Type B pancreatic cell (in vitro differentiated cells): ENCODE results near the gene SECISBP2. TPM values are rescaled to one million over a fixed set of nuclear protein-coding genes. Genes with fewer than 3 reads are reported as not detected.
"Not testable (repeated sequence)": the region's sequence is repeated elsewhere in the genome, so short reads cannot be mapped to it uniquely, and the experiment has no call there.

Experiments used
- DNase-seq: peaks from one replicate; pipeline ENCODE4 v3.0.0; 2021; ENCODE audit warnings: mixed read lengths; ENCODE audit not compliant: unreplicated experiment; ENCODE audit errors: extremely low spot score
- H3K27ac Mint-ChIP-seq: 2 replicates; pipeline ENCODE4 v1.8.0; 2021; ENCODE audit warnings: mild to moderate bottlenecking, mixed read lengths
- H3K27me3 Mint-ChIP-seq: 2 replicates; pipeline ENCODE4 v1.8.0; 2021; ENCODE audit warnings: mixed read lengths
- H3K36me3 Mint-ChIP-seq: 2 replicates; pipeline ENCODE4 v1.8.0; 2021; ENCODE audit warnings: mixed read lengths
- H3K4me1 Mint-ChIP-seq: one replicate; pipeline ENCODE4 v1.8.0; 2021; ENCODE audit warnings: mixed read lengths; ENCODE audit not compliant: unreplicated experiment
- H3K4me3 Mint-ChIP-seq: 2 replicates; pipeline ENCODE4 v1.8.0; 2021; ENCODE audit warnings: mild to moderate bottlenecking, mixed read lengths
- H3K9me3 Mint-ChIP-seq: 2 replicates; pipeline ENCODE4 v1.8.0; 2021; ENCODE audit warnings: mixed read lengths
- CTCF ChIP-seq: fragments of 200-600 bp; sonication (generic); conservative IDR thresholded peaks from 2 replicates; pipeline ENCODE4 v1.5.0; 2021; ENCODE audit warnings: antibody characterized with exemption, mild to moderate bottlenecking
- total RNA-seq: library from RNA; stranded (reverse); gene quantifications from 2 replicates; pipeline ENCODE4 v1.2.1, GENCODE V29; 2021; ENCODE audit warnings: low replicate concordance

Gene SECISBP2
- total RNA-seq, 1 donor from 2014 or later: 49.6 TPM

GRCh38 chr9:89367726-89368437 is 49.6 kb downstream of the SECISBP2 start:
- no peak for DNase-seq
- Mint-ChIP-seq H3K4me1 (peaks cover 3% of the 10 kb centered on the region), H3K27ac (no peak overlapping the region), H3K36me3 (no peaks in the 10 kb centered on the region), H3K4me3 (no peak overlapping the region), H3K9me3 (no peaks in the 10 kb centered on the region), H3K27me3 (no peaks in the 10 kb centered on the region)
- TF ChIP-seq CTCF: no peak

- no peak for DNase-seq
- Mint-ChIP-seq H3K27ac (no peak overlapping the region), H3K36me3 (no peaks in the 10 kb centered on the region), H3K9me3 (no peaks in the 10 kb centered on the region), H3K4me1 (peaks cover 3% of the 10 kb centered on the region), H3K27me3 (no peaks in the 10 kb centered on the region), H3K4me3 (no peak overlapping the region)
- no peak for TF ChIP-seq CTCF
Measured at GRCh38 chr9:89368550-89368949, 50.2 kb downstream of the SECISBP2 start.

- DNase-seq: no peak
- Mint-ChIP-seq H3K36me3 (no peaks in the 10 kb centered on the region), H3K4me1 (peaks cover 3% of the 10 kb centered on the region), H3K4me3 (no peak overlapping the region), H3K27ac (no peak overlapping the region), H3K27me3 (no peaks in the 10 kb centered on the region), H3K9me3 (no peaks in the 10 kb centered on the region)
- no peak for TF ChIP-seq CTCF
Measured at GRCh38 chr9:89368978-89369377, 50.7 kb downstream of the SECISBP2 start.

DNA sequence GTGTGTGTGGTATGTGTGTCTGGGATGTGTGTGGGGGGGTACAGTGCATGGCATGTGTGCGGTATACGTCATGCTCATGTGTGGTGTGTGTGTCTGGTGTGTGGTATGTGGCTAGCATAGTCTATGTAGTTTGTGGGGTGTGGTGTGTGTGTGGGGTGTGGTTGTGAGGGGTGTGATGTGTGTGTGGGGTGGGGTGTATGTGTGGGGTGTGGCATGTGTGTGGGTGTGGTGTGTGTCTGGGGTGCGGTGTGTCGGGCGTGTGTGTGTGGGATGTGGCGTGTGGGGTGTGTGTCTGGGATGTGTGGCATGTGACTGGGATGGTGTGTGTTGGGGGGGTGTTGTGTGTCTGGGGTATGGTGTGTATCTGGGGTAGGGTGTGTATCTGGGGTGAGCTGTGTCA is 52.3 kb downstream of the SECISBP2 start:
- Mint-ChIP-seq H3K27me3 (no peaks in the 10 kb centered on the region), H3K9me3 (no peaks in the 10 kb centered on the region), H3K4me3 (no peak overlapping the region), H3K27ac (no peak overlapping the region), H3K36me3 (no peaks in the 10 kb centered on the region), H3K4me1 (peaks cover 3% of the 10 kb centered on the region)
- no peak for TF ChIP-seq CTCF
- DNase-seq: no peak

GRCh38 chr9:89371791-89372190 is 53.5 kb downstream of the SECISBP2 start:
- not testable (repeated sequence) for H3K36me3 Mint-ChIP-seq, H3K9me3 Mint-ChIP-seq, H3K27me3 Mint-ChIP-seq, H3K4me1 Mint-ChIP-seq, H3K27ac Mint-ChIP-seq, H3K4me3 Mint-ChIP-seq, DNase-seq

DNA sequence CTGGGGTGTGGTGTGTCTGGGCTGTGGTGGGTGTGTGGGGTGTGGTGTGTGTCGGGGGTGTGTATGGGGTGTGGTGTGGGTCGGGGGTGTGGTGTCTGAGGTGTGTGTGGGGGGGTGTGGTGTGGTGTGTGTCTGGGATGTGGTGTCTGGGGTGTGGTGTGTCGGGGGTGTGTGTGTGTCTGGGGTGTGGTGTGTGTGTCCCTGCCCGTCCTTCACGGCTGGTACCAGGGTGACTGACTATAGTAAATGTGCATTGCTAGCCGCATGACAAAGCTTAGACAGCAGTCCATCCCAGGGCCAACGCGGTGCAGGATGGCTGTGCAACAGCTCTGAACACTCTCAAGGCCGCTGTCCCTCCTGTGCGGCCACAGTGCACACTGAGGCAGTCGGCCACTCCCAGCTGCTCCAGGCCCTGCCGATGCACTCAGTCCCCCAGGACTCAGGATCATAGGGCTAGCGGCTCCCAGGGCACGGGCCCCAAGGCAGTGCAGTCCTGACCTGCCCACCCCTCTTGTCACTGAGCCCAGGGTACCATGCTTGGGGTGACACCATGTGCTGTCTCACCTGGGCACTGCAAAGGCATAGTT is 54.0 kb downstream of the SECISBP2 start:
- Mint-ChIP-seq H3K27me3 (no peaks in the 10 kb centered on the region), H3K4me1 (peaks cover 6% of the 10 kb centered on the region), H3K27ac (no peak overlapping the region), H3K9me3 (no peaks in the 10 kb centered on the region), H3K4me3 (no peak overlapping the region), H3K36me3 (peaks cover 1% of the 10 kb centered on the region)
- DNase-seq: no peak
- no peak for TF ChIP-seq CTCF
